Activated CD4-positive, alpha-beta T cell treated with anti-CD3 and anti-CD28 coated beads, Interleukin-2, Interleukin-4, amounts not matched to agents 100 ng/mL and 50 ng/mL, durations not matched to agents 16 hours and 8 hours (primary cell): ENCODE results near the gene ANXA2.
A peak's percentile ranks its signal among the peaks of the same experiment; 100 is the strongest.

Experiments used
- DNase-seq: peaks from one replicate; pipeline ENCODE4 v3.0.0-alpha.2; 2020; ENCODE audit warnings: low spot score

Gene ANXA2

DNA sequence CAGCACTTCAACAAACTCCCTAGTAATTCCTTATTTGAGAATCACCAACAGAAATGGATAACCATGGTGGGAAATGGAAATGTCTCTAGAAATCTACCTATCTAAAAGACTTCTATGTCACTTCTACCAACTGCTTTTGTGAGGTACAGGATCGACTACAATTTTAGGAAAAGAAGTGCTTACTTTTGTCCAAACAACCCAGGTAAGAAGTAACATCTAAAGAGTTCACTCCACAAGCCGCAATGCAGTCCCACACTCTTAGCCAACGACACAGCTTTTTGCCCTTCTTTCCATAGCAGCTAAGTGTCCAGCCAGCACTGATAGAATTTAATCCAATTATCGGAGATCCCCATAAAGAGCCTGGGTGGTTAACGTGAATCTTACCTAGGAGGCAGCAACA is 28.1 kb downstream of the ANXA2 start:
- no peak for DNase-seq

DNA sequence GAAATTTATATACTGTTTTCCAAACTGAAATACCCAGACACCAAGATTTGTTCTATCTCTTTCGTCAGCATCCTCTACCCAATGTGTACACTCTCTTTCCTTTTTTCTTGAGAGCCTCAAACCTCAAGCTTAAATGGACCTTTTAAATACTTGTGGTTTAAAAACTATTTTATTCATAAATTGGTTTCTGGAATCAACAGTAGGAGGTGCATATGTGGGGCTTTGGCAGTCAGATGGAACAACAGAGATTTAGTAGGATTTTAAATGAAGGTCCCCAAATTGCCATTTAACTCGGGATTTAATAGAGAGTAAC is 33.2 kb downstream of the ANXA2 start:
- no peak for DNase-seq

- DNase-seq: no peak
These were observed 33.7 kb downstream of the ANXA2 start for GRCh38 chr15:60363903-60364611.

DNA sequence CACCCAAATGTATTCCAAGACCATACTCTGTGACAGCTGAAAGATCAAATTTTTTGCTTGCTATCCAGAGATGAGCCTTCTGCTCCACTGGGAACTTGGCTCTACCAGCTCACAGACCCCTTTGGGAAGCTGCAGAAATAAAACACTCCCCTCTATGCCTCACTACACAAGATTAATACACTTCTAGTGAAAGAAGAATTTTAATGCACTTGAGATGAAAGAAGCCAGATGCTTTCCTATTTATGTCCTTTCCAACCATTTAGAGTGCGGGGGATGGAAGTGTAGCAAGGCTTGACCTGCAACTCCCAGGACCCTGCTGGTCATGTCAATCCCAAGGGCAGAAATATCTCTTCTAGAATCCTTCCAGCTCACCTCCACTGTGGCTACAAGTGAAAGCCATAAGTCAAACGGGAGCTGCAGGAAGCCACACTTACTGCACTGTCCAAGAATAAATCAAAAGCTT is 34.7 kb downstream of the ANXA2 start:
- no peak for DNase-seq

GRCh38 chr15:60362321-60363086 is 35.3 kb downstream of the ANXA2 start:
- DNase-seq: peak; percentile 90

- peak; percentile 52 for DNase-seq
These were observed 38.0 kb downstream of the ANXA2 start for GRCh38 chr15:60359738-60360137.

DNA sequence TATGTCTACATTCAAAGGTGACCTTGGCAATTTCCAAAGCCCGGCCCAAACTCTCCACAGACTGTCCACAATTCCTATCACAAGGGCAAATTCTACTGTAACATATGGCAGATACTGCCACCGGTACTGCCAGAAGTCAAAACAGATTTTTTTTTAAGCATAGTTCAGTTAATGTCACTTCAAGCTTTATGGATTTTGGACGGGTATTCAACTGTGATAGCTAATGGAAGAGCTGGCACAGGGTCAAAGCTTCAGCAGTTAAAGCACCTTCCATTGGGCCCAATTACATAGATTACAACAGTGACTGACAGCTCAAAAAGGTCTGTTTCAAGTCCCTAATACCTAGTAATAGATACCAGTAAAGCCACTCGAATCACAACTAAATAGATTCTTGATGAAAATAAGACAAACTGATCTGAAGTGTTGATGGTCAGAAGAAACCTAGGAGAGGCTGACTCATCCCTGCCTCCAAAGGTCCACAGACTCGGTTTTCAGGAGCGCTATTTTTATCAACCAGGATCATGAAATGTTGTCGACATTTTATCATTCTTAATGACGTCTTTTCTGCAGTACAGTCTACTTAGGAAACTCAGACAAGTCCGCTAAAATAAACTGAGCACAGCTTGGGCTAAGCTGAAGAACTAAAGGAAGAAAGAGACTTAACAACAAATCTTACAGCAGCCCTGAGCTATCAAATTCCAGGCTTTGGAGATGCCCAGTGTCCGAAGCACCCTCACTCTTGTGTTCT is 38.7 kb downstream of the ANXA2 start:
- DNase-seq: no peak

DNA sequence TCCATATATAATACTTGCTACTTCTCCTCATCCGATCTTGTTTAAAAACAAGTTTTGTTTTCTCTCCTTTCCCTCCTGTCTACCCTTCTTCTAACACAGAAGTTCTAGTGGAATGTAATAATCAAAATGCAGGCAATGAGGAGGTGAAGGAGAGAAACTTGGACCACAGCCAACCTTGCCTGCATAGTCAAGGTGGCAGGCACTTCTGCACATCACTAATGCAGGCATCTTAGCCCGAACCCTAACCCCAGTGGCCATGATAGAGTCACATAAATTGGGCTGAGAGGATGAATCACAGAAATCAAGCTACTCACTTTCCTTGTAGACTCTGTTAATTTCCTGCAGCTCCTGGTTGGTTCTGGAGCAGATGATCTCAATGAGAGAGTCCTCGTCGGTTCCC is 41.0 kb downstream of the ANXA2 start:
- DNase-seq: no peak

- no peak for DNase-seq
These were observed 42.5 kb downstream of the ANXA2 start for GRCh38 chr15:60355148-60355857.

- DNase-seq: no peak
These were observed 44.4 kb downstream of the ANXA2 start for GRCh38 chr15:60353245-60353920.

DNA sequence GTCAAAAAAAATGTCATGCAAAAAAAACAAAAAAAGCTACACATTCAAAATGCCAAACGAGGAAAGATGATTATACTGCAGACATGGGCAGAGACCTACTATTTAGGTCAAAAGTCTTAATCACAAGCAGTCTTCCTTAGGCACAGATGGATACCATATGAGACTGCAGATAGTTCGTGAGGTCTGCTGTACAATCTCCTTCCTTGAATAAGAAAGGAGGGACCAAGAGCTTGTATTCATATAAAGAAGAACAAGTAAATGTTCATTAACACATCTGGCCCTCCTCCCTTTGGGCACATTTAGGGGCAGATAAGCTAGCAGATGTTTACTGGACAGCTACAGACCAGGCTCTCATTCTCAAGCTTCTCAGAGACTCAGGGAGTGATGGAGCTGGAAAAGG is 45.3 kb downstream of the ANXA2 start:
- DNase-seq: no peak

DNA sequence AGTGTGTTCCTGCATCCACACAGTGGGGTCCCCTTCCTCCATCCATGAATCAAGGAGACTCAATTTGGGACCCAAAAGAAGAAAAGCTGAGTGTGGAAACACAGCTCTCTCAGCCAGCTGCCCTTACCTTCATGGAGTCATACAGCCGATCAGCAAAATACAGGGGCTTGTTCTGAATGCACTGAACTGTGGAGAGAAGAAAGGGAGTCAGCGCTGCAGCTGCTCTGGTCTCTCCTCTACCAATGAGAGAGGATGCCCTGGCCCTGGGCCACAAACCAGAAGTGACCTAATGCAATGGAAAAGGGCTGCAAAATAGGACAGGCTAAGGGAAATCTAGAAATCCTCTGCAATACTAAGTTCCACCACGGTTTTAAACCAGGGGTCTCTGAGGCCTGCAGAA is 46.7 kb downstream of the ANXA2 start:
- no peak for DNase-seq

- no peak for DNase-seq
These were observed 47.7 kb downstream of the ANXA2 start for GRCh38 chr15:60350108-60350507.

DNA sequence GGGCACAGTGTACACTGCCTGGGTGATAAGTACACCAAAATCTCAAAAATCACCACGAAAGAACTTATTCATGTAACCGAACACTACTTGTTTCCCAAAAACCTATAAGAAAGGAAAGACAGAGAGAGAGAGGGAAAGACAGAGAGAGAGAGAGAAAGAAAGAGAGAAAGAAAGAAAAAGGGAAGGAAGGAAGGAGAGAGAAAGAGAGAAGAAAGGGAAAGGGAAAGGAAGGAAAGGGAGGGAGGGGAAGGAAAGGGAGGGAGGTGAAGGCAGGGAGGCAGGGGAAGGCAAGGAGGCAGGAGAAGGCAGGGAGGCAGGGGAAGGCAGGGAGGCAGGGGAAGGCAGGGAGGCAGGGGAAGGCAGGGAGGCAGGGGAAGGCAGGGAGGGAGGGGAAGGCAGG is 48.2 kb downstream of the ANXA2 start:
- no peak for DNase-seq

DNA sequence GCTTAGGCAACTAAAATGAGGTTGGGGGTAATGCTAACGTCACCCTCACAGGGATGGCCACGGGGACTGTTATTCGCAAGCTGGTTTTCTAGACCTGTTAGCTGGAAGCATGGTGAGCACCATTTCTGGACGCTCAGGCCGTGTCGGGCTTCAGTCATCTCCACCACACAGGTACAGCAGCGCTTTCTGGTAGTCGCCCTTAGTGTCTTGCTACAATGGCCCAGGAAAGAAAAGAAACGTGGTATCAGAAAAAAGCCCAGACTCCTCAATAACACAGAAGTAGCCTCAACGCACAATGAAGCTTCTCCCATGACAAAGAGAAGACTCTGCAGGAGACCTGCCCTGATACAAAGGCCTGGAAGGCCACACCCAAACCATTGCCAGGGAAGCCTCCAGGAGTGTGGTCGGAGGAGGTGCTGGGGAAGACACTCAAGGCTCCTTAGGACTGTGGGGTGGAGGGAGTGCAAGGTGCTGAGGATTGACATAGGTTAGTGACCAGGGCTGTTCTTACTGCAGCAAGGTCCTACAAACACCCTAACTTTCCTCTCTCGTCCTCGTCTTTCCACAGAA is 50.2 kb downstream of the ANXA2 start:
- DNase-seq: no peak

DNA sequence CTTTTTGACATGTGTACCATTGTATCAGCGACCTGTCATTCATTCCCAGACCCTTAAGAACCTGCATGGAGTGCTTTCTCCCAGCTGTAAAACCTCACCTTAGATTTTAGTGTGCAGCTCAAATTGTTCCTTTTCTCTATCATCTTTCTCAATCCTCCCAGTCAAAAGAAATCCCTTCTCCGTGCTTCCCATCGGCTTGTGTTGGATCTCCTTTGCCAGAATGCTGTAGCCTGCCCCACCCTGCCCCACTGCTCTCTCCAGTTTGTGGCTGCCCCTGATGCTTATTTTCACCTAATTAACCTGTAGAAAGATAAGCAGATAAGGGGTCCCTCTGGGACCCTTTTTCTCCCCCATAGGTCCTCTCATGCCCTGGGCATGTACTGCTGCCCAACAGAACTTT is 51.1 kb downstream of the ANXA2 start:
- DNase-seq: no peak

- no peak for DNase-seq
These were observed 51.7 kb downstream of the ANXA2 start for GRCh38 chr15:60346077-60346476.

DNA sequence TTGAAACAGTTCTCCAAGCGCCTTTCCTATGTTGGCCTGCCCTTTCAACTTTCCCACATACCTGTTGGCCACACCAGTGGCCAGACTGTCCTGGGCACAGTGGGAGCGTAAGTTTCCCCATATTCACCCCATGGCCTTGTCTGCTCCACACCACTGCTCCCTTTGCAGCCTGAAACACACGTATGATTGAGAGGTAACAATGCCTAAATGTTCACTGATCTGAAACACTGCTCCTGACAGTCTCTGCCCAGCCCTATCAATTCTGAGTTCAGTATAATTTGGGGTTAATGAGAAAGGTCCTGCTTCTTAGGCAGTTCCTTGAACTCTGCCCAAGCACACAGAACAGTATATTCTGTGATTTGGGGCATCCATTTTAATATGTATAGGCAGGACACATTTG is 52.2 kb downstream of the ANXA2 start:
- no peak for DNase-seq

- no peak for DNase-seq
These were observed 52.8 kb downstream of the ANXA2 start for GRCh38 chr15:60344987-60345386.

DNA sequence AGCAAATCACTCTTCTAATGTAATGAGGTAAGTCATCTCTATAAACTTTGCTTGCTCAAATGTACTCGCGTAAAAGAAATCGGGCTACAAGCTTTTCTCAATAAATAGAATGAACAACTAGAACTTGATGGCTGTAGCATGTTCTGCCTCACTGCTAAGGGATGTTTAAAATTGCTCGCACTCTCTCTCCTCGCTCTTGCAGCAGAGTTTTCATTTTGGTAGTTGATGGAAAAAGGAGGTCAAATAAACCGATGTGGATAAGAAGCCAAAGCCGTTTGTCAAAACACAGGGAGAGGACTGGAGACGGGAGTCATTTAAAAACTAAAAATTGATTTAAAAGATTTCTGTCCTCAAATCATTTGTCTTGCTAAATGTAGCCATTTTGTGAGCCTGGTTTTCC is 53.3 kb downstream of the ANXA2 start:
- no peak for DNase-seq

DNA sequence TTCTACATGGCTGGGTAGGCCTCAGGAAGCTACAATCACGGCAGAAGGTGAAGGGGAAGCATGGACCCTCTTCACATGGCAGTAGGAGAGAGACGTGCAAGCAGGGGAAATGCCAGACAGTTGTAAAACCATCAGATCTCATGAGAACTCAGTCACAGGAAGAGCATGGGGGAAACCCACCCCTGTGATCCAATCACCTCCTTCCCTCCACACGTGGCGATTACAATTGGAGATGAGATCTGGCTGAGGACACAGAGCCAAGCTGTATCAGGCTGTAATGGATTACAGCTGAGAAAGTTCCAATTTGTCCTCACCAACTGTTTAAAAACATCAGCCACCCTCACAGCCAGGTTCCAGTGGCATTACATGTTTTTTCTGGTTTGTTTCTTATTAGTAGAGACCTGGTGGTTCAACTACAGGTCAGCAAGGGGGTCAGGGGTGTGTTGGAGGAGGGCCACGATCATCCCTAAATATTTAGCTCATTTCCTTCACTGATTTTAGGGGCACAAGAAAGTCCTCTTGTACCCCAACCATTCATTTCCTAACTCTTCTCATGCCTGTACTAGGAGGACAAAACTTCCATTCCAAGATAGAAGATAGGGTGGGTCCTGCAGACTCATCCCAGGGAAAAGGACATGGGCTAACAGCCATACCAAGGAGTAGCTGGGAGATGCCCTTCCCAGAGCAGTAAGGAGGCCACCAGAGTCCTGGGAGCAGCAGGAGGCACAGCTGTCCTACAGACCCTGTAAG is 54.4 kb downstream of the ANXA2 start:
- no peak for DNase-seq
